Measurements from ENCODE around the gene WNT7A. TPM values are rescaled to one million over a fixed set of nuclear protein-coding genes. Genes with fewer than 3 reads are reported as not detected.

WNT7A gene
- polyA plus RNA-seq, 4 donors, result 0.04 to 0.14 TPM; not detected in 2

DNA sequence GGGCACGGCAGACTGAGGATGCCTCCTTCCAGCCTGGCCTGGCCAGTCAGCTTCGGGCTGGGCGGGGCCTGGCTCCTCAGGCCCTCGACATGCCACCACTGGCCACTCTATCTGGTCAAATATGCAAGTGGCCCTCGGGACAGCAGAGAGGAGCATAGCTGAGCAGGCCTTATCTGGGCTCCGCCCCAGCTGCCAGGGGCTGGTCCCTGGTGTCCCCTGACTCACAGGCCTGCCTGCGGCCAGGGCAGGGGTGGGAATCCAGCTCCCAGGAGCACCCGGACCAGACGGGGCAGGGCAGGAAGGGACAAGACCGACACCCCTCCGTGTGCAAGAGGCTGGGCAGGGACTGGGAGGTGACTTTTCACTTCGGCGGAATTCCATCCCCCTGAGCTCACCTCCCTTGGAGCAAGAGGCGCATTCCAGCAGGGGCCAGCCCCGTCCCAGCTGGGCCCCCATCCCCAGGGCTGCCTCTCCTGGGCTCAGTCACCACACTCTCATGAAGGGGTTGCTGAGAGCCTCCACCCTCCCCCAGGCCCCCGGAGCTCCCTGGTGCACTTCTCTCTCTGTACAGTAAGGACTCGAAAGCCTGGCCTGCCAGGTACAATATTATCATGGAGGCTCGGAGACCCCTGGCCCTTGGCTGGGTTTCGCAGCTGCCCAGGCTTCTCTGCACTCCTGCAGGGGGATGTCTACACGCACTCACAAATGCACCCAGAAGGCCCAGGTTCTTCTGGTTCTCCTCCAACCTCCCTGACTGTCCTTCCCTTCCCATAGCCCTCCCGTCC, 29.5 kb downstream of the WNT7A start:
- no peak for DNase-seq (ENCODE audit: low read depth in 4 of 4, low spot score in 3 of 4)

DNA sequence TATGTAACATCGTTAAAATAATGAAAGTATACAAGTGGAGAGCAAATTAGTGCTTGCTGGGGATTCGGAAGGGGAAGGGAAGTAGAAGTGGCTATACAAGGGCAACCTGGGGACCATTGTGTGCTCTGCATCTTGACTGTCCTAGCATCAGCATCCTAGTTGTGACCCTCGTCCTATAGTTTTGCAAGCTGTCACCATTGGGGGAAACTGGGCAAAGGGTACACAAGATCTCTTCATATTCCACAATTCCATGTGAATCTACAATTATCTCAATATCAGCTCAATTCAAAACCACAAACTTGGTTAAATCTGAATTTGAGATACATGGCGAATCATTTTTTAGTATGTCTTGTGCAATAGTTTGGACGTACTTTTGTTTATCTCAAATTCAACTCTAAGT, 30.9 kb downstream of the WNT7A start:
- DNase-seq (ENCODE audit: low read depth in 4 of 4, low spot score in 3 of 4), result no peak

DNA sequence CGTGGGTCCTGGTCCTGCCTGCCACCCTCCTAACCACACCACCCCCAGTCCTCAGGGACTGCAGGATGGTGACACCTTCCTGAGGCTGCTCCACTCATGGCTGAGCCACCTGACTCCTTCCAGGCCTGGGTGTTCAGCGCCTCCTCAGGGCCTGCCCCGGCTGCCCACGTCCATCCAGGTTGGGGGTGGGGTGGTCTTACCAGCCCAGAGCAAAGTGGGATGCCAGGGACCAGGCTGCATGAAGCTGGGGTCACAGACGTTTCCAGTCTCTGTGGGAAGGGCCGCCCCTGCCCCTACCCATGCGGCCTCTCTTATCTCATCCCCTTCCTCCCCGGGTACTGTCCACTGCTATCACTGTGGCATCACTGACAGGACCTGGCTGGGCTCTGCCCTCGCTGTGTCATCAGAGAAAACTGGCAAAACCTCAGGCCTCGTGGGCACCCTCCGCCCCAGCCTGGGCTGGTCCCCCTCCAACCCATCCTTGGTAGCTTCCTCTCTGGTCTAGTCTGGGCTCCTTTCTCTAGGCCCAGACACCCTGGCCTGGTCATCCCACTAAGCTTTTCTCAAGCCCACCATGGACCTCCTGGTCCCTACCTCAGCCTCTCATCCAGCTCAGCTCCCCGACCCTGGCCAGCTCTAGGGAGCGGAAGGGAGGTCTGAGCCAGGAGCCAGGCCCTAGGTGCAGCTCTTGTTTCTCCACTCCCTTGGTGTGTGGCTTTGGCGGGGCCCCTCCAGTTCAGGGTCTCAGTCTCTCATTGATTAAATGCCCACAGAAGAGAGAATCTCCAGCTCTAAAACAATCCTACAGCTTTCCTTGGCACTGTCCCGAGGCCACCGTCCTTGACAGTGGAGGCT, 32.9 kb downstream of the WNT7A start:
- no peak for DNase-seq (ENCODE audit: low read depth in 4 of 4, low spot score in 3 of 4)

DNA sequence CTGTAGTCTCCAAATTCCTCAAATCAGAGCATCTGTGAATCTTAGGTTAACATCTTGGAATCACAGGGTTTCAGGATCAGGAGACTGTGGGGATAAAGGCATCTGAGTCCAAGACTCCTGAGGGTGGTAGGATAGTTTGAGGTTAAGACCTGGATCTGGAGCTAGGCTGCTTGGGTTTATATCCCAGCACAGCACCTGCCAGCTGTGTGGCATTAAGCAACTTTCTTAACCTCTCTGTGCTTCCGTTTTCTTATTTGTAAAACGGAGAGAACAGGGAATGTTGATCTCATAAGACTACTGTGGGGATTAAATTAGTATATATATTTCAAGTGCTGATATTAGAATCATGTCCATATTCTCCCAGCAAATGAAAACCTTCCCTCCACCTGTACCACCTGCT, 33.6 kb downstream of the WNT7A start:
- no peak for DNase-seq (ENCODE audit: low read depth in 4 of 4, low spot score in 3 of 4)

DNA sequence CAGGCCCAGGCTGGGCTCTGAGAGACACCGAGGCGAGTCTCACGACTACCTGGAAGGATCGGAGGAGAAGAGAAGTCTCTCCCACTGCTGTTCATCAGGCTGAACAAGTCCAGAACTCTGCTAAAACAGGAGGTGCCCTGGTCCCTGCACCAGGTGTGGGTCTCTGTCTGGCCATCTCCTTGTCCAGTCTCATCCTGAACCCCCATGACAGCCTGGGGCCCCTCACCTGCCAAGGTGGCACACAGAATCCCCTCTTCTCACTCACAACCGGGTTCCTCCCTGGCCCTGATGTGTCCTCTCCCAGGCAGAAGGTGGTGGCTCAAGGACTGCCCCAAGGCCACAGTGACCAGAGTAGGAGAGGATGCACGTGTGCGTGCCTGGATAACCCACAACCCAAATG, 34.1 kb downstream of the WNT7A start:
- DNase-seq (ENCODE audit: low read depth in 4 of 4, low spot score in 3 of 4), result no peak

DNA sequence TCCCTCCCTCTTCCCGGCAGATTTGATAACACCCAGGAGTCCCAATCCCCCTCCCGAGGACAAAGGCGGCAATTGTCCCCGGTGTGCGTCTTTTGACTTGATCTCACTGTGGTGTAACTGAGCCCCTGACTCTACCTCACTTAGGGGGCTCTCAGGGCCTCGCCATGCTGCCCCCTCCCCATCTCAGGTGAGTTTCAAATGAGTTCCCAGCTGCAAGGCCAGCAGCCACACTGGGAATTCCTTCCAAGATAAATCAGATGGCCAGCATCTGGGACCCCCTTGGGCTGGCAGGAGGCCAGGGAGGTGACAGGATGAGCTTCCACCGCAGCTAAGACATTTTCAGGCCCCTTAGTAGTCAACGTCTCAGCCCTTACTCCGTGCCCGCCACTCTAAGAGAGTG, 35.0 kb downstream of the WNT7A start:
- no peak for DNase-seq (ENCODE audit: low read depth in 4 of 4, low spot score in 3 of 4)

DNA sequence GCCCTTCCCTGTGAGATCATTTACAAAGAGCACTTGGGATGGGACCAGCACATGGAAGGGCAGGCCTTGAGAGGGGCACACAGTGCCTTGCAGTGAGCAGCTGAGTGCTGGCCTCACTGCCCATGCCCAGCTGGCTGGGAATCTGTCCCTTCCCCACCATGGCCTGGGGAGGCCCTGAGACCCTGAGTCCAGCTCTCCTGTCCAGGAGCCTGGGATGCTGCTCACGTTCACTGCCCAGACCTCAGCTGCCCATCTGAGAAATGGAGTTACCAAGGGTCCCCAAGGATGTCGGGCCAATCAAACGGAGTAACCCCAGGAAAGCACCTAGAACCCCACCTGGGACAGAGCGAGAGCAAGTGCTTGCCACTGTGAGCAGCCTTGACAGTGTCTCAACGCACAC, 35.6 kb downstream of the WNT7A start:
- DNase-seq (ENCODE audit: low read depth in 4 of 4, low spot score in 3 of 4), result no peak

DNA sequence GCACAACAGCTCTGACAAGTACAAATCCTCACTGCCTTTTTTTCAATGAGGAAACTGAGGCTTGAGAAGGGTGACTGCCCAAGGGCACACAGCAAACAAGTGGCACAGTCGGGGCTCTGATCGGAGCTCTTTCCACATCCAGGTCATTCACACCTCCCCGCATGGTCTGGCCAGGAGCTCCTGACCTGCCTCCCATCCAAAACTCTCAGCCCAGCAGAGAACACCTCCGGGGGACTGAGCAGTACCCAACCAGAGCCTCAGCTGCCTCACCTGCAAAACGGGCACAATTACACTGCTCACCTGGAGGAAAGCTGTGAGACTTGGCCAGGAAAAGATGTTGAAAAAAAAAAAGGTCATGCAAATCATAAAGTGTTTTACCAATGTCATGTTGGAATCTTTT, 36.5 kb downstream of the WNT7A start:
- DNase-seq (ENCODE audit: low read depth in 4 of 4, low spot score in 3 of 4), result no peak

DNA sequence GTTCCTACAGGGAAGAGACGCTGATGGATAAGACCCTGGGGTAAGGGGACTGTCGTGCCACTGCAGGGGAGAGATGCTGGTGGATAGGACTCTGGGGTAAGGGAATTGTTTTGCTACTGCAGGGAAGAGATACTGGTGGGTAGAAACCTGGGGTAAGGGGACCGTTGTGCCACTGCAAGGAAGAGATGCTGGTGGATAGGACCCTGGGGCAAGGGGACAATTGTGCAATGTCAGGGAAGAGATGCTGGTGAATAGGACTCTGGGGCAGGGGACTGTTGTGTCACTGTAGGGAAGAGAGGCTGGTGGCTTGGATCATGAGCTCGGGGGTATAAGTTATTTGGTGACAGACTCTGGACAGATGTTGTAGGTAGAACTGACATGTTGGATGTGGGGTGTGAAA, 37.6 kb downstream of the WNT7A start:
- no peak for DNase-seq (ENCODE audit: low read depth in 4 of 4, low spot score in 3 of 4)

DNA sequence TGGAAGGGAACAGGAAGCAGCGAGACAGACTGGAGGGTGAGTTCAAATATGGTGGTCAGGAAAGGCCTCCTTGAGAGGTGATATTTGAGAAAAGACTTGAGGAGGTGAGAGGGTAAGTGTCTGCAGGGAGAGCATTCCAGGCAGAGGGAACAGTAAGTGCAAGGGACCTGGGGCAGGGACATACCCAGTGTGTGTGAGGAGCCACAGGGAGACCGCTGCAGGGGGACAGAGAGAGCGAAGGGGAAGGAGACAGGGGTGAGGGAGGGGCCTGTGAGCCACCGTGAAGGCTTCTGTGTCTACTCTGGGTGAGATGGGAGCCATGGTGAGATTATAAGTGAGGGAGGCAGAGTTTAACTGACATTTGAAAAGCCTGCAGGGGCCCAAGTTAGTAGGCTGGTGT, 38.0 kb downstream of the WNT7A start:
- DNase-seq (ENCODE audit: low read depth in 4 of 4, low spot score in 3 of 4), result no peak

DNA sequence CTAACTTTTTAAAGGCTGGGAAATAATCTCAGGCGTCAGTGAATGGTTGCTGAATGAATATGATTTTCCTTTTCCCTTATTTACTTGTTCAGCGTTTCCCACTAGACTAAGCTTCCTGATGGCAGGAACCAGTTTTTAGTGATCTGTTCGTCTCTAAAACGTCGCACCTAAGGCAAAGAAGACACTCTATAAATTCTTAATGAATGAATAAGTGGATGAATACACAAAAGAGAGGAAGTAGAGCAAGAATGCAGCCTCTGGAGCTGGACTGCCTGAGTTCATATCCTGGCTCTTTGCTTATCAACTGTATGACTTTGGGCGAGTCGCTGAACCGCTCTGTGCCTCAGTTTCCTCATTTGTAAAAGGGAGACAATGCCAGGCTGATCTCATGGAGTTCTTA, 38.7 kb downstream of the WNT7A start:
- no peak for DNase-seq (ENCODE audit: low read depth in 4 of 4, low spot score in 3 of 4)

DNA sequence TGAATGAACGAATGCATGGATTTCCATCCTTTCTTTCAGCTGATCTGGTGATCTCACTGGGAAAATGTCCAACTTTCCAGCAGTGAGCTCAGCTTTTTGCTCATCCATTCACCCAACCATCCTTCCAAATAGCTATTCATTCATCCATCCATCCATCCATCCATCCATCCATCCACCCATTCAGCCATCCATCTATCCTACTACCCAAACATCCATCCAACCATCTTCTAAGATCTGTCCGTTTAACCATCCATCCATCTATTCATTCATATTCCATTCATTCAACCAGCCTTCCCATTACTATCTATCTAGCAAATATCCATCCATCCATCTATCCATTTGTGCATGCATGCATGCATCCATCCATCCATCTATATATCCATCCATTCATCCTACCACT, 39.4 kb downstream of the WNT7A start:
- DNase-seq (ENCODE audit: low read depth in 4 of 4, low spot score in 3 of 4), result no peak

DNA sequence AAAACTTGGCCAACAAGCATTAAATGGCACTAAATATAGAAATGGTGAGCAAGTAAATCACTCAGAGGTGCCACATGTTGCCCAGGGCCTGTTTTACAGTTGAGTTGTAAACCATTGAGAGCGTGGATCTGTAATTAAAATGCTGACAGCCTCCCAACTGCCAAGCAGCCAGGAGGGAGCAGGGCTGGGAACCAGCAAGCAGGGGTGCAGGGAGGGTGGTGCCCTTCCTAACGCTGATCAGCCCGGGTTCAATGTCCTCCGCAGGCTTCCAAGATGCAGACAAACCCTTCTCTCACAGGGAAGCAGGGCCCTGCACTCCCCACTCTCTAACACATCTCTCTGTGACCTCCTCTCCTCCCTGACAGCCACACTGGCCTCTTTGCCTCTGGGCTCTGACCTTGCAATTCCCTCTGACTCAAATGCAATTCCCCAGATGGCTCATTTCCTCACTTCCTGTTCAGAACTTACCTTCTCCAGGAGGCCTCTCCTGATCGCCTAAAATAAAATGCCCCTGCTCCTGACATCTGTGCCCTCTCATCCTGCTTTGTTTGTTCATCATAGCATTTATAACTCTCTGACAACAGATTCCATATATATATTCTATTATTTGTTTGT, 40.0 kb downstream of the WNT7A start:
- DNase-seq (ENCODE audit: low read depth in 4 of 4, low spot score in 3 of 4), result no peak

DNA sequence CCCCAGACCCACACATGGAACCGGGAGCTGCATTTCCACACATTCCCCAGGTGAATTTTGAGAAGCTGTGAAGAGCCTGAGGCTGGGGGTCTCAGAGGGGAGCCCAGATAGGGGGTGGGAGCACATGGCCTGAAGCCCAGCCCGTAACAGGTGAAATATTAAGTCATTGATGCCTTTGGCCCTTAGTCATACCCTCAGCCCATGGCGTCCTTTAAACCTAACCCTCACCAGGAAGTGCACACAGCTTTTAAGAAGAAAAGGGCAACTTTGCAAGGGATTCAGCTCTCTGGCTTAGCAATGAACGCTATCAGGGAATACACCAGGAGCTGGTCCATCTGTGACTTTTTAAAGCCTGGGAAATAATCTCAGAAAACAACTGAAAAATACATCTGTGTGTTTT, 40.6 kb downstream of the WNT7A start:
- no peak for DNase-seq (ENCODE audit: low read depth in 4 of 4, low spot score in 3 of 4)

DNA sequence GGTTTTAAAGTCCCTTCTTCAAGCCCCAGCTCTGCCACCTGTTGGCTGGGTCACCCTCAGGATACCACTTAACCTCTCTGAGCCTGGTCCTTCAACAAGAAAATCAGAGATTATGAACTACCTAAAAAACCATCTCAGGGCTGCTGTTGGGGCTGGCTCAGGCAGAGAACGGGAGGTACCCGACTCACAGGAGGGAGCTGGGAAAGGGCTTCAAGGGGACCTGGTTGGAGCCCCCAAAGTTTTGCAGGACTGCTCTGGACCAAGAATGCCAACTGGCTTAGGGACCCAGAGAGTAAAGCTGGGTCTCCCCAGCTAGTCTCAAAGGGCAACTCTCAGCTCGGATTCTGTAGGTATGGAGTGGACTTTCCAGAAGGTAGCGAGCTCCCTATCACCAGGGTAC, 41.5 kb downstream of the WNT7A start:
- no peak for DNase-seq (ENCODE audit: low read depth in 4 of 4, low spot score in 3 of 4)

DNA sequence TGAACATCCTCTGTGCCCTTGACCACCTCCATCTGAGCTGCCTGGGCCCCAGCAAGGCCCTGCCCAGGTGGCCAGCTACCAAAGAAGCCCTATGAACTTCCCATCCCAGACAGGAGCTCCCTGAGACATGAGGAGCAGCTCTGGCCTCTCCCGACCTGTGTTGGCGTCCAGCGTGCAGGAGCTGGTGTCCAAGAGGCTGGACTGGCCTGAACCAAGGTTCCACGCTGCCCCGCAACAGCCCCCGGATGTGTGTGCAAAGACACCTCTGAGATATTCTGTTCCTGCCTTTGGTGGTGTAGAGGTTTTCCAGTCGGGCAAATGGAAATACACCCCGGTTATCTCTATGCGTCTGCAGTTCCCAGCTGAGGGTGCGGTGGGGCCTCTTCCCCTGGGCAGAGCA, 42.1 kb downstream of the WNT7A start:
- DNase-seq (ENCODE audit: low read depth in 4 of 4, low spot score in 3 of 4), result no peak

DNA sequence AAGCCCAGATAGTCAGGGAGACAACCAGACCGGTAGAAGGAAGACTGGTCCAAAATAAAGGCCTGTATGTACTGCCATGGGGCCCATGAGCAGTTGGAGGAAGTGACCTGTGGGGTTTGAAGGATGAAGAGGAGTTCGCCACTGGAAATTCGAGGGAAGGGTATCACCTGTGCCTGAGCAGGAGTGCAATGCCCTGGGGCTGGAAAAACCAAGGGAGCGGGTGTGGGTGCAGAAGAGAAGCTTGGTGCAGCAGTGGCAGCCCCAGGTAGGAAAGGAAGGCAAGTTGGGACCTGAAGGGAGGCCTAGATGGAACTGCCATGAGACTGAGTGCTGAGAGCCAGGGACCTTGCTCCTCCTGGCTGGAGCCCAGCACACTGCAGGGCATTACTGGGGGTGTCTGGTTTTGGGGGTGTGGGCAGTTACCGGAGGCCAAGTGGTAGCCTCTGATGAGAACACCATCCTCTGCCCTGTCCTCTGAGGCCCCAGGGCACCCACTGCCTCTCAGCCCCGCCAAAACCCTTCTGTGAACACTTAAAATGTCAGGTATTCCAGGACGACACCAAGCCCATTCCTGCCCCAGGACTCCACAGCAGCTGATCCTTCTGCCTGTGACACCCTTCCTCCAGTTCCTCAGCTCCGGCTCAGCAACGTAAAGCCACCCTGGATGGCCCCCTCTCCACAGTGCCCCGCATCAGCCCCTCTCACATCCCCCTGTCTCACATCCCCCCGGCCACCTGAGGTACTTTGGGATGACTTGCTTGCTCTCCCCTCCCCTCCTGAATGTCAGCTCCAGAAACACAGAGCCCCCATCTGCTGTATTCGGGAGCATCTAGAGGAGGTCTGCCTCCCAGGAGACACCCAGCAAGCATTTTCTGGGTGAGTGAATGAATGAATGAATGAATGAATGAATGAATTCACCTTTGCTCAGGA, 42.9 kb downstream of the WNT7A start:
- DNase-seq (ENCODE audit: low read depth in 4 of 4, low spot score in 3 of 4), result no peak

DNA sequence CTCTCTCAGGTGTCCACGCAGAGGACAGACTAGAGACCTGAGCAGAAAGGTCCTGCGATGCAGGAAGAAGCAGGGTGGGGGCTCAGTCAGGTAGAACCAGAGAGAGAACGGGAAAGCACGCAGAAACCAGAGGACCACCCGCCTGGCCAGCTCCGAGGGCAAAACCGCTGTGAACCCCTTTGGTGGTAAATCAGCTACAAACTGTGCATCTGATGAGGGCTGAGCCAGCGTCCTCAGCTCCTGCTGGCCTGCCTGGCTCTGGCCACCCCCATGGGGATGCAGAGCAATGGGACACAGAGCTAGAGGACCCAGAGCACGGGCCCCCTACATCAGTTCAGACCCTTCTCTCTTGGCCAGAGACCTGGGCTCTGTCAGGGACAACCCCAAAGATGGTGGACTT, 44.6 kb downstream of the WNT7A start:
- DNase-seq (ENCODE audit: low read depth in 4 of 4, low spot score in 3 of 4), result no peak

DNA sequence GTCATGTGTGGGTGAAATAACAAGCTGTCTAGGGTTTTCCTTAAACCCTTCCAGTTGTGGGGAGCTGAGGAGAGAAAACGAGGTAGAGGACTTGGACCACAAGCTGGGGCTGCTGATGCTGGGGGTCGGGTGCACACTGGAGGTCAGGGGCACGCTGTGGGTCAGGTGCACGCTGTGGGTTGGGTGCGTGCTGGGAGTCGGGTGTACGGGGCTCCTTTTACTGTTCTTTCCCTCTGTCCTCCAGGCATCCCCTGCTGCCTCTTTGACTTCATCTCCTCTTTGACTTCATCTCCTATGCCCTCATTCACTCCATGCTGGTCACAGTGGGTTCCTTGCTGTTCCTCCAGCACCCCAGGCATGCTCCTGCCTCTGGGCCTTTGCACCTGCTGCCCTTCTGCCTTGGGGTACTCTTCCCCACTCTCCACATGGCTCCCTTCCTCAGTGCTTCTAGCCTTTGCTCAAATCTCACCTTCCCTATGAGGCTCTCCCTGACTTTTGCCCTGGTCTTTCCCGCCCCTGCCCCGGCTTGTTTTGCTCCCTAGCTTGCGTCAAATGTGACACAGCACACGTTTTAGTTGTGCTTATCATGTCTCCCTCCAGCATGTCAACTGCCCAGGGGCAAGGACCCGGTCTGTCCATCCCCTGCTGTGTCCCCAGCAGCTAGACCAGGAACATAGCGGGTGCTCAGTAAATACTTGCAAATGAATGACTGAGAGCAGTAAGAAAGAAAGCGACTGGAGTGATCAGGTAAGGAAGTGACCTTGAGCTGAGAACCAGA, 45.4 kb downstream of the WNT7A start:
- no peak for DNase-seq (ENCODE audit: low read depth in 4 of 4, low spot score in 3 of 4)
